Skeletal muscle cell (primary cell): ENCODE data around the gene SART1.
A peak's percentile ranks its signal among the peaks of the same experiment; 100 is the strongest.
"Not testable (repeated sequence)": the region's sequence is repeated elsewhere in the genome, so short reads cannot be mapped to it uniquely, and the experiment has no call there.

Experiments
- DNase-seq: peaks from one replicate; pipeline ENCODE4 v3.0.0-alpha.2; 2010; ENCODE audit warnings: low read depth
- H3K4me3 ChIP-seq: 2 replicates; pipeline ENCODE4 v1.5.1; 2011; ENCODE audit warnings: low read depth, mild to moderate bottlenecking, control low read depth, low read length, moderate library complexity

The SART1 gene

DNA sequence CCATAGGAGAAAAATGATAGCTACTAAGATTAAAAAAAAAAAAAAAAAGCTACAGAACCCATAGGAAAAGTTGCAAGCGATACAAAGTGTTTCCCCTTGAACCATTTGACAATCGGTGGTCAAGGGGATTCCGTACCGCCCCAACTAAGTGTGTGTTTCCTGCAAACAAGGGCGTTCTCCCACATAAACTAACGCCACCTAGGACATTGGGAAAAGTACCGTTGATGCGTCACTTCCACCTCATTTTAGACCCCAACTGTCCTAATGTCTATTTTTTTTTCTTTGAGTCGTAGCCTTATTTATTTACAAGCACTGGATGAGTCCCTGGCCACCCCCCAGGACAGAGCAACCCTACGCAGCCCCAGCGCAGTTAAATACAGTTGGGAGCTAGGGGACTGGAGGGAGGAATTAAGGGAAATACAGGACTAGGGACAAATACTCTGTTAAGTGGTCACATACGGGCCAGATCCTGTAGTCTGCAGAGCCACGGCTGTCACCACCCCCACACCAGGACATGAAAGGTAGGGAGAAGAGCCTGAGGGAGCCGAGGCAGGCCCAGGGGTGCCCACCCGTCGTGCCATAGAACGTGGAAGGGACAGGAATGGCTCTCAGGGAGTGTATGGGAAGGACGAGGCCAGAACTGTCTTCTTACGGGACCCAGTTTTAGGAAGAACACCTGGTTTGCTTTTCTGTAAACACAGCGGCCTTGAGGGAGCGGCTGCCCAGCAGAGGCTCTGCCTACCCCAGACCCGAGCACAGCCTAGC is 21.5 kb downstream of the SART1 start:
- no peak overlapping the region for H3K4me3 ChIP-seq
- DNase-seq: no peak

DNA sequence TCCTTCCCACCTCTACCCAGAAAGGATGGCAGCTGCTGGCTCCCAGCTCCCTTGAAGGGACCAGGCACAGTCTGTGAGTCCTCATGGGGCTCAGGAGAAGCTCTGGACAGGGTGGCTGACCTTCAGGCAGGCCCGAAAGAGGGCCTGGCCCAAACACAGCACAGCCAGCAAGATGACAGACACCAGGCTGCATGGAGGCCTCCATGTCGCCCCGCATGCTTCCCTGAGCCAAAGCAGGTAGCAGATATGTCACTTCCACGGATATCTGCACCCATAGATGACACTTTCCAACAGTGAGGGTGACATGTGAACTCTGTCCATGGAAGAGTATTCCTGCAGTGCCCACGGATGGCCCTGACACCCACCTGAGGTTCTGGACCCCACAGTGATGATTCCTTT is 22.1 kb downstream of the SART1 start:
- DNase-seq: no peak
- H3K4me3 ChIP-seq: no peak overlapping the region

DNA sequence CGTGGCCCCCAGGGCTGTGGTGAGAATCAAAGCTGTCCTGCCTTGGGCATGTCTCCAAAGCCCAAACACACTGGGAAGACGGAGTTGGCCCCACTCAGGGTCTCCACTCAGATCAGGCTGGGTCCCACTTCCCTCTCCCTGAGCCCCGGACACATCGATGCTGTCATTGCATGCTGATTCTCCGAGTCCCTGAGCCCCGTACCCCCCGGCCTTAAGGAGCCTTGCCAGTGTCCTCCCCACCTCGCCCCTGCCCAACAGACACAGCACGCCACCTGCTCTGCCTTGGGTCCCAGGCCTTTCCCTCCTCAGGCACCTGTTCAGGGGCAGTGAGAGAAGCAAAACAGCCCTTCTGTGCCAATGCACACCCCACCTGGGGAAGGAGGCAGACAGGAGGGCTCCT is 25.8 kb downstream of the SART1 start:
- H3K4me3 ChIP-seq: no peak overlapping the region
- no peak for DNase-seq

DNA sequence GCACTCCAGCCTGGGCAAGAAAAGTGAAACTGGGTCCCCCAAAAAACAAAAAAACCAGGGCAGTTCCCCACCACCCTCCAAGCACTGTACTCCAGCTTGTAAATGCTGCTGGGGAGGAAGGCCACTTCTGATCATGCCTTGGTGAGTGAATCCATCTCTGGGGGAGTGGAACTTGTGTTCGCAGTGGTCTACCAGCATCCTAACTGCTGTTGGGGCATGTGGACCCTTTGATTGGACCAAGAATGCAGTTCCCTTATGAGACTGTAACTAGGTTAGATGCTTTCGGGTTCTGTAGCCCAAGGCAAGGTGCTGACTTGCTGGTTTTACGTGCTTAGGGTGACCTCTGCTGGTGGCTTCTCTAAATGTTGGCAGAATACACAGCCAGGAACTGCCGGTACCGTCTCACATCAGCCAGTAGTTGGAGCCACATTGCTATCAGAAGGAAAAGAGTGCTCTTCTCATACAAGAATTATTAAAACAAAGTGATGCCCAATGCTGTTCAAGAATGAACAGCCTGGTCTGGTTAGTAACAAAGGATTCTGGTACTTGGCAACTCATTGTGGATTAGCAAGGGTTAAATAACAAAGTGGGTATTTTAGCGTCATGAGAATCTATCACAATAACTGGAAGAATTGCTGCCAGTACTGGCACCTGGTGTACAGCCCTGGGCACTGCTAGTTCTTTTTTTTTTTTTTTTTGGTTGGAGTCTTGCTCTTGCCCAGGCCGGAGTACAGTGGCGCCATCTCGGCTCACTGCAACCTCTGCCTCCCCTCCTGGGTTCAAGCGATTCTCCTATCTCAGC is 27.5 kb downstream of the SART1 start:
- no peak overlapping the region for H3K4me3 ChIP-seq
- peak; percentile 72 for DNase-seq

DNA sequence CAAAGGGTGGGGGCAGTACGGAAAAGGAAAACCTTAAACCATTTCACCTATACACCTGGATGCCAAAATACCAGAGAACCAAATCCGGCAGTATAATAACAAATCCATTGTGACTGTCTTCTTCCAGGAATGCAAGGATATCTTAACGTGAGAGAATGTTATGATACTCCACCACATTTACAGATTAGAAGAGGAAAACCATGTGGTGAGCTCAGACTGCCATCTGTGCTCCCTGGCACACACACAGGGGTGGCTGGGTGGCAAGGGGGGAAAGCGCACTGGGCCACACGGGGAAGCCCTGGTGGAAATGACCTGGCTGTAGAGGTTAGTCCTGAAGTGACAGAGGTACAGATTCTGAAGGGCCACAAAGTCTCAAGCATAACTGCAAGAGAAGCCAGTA is 30.5 kb downstream of the SART1 start:
- no peak overlapping the region for H3K4me3 ChIP-seq
- DNase-seq: no peak

DNA sequence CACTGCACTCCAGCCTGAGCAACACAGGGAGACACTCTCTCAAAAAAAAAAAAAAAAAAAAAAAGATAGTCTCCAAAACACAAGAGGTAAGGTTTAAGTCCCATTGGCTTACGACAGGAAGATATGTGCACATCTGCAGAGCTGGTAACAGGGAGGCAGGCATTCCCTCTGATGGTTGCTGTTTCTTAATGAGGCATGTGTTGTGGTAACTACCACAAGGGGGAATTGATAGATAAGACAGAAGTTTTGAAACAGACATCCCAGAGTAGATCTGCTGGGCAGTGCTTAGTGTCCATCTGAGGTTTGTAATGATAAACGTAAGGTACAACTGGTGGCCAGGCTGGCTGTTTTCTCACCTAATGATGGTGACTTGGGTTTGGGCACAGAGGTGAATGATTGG is 35.8 kb downstream of the SART1 start:
- DNase-seq: no peak
- no peak overlapping the region for H3K4me3 ChIP-seq

DNA sequence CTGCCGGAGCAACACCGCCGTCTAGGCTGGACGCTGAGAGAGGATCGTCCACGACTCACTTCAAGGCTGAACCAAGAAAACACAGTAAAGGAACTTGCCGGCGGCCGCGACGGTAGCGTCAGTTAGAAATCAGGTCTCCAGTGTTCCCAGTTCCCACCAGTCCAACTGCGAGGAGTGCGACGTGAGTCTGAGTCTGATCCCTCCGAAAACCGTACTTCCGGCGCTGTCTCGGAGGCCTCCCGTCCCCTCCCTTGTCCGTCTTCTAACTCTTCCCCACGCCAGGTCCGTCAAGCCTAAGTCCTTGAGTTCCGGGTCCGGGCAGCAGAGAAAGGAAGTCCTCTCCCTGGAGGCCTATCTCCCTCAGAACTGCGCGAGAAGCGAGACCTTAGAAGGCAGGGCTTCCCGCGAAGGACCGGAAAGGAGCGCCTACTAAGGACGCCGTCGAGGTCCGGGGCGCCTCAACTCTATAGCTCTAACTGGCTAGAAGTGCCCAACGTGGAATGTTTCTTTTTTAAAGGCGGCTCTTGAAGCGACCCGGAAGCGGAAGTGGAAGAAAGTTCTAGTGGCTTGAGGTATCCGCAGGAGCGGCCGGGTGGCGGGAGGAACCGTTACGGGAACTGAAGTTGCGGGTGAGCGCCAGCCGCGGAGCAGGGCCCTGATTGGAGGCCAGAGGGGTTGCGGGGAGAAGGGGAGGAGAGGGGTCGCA is 40.6 kb downstream of the SART1 start, which contains the start of the genes BANF1 and EIF1AD:
Gene BANF1 (plus strand): TSS at position 562 of the 706 bp plus-strand sequence. CDS start 748 bp downstream, outside the sequence.
Gene EIF1AD (minus strand): TSS at position 216 of the 706 bp plus-strand sequence. CDS start 1,768 bp downstream, outside the sequence.
- DNase-seq: peak; percentile 95
- peak within 1 kb of the TSS; percentile 83 for H3K4me3 ChIP-seq

DNA sequence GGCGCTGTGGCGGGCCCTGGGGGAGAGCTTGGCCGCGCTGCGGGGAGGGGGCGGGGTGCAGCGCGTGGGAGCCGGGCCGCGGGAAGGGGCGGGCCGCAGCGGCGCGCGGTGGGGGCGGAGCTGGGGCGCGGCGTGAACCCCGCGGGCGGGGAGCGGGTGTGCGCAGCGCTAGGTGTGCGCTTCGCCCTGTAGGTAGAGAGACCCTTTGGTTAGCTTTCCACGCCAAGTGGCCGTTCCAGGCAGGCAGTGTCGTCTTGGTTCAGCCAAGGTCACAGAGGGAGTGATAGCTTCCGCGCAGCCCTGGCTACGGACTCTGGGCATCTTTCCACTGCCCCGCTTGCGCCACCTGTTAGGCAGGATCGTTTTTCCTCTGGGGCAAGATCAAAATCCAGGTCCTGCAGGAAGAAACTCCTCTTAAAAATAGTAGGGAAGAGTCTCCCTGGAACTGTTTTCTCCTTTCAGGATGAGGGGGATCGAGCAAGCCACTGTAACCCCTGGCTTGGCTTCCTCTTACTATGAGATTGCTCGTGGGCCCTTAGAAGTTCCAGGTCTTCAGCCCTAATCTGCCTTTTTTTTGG is 41.2 kb downstream of the SART1 start:
- H3K4me3 ChIP-seq: peak overlapping the region; percentile 83
- no peak for DNase-seq

DNA sequence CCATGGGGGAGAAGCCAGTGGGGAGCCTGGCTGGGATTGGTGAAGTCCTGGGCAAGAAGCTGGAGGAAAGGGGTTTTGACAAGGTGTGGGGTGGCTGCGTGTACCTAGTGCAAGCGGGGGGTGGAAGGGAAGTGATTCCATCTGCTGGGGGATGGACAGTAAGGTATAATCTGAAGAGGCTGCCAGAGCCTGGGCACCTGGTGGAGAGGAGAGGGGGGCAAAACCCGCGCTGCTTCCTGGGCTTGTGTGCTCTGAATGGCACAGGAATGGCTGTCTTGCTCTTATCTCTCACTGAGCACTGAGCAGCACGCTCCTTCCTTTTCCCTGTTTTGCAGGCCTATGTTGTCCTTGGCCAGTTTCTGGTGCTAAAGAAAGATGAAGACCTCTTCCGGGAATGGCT is 41.8 kb downstream of the SART1 start:
- H3K4me3 ChIP-seq: peak overlapping the region; percentile 83
- no peak for DNase-seq

DNA sequence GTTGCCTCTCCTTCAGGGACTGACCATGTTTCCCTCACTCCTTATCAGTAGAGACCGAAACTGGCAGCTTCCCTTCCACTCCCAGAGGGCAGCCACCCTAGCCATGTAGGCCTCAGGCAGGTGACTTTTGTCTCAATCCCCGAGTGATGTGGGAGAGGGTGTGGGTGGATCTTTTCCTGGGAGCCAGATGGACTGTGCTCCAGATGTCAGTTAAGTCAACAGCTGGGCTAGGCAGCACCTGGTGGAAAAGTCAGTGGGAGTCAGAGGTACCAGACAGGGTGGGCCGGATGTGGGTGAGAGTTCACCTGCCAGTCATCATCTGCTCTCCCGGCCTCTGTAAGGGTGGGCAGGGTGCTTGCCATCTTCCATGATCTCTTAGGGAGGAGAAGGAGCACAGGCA is 42.7 kb downstream of the SART1 start:
- DNase-seq: no peak
- H3K4me3 ChIP-seq: no peak overlapping the region

DNA sequence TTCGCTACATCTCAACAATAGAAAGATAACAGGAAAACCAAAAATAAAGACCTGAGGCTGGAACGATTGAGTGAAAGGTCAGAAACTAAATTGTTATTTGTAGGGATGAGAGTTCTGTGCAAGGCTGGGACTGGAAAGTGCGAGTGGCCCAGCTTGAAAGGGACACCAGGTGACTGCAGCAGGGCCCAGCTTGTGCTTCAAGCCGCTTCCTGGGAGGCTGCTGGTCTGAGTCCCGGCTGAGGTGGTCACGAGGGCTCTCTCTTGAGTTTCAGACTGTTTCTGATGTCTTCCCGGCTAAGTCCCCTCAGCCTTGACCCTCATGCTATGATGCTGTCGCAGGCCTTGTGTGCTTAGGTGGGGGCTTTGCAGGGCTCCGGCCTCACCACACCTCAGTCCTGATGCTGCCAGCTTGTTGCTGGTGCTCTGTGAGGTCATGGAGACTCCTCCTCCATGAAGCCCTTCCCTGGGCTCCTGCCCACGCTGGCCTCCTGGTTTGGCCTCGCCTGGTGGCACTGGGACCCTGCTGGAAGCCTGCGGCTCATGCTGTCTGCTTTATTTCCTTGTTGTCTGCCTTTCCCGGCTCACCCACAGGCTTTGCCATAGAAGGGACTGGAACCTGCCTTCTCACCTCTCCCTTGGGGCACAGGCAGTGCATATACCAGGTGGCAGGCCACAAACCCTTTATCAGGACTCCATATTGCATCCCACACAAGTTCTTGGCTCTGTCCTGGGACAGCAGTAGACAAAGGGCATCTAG is 44.8 kb downstream of the SART1 start:
- H3K4me3 ChIP-seq: no peak overlapping the region
- no peak for DNase-seq

DNA sequence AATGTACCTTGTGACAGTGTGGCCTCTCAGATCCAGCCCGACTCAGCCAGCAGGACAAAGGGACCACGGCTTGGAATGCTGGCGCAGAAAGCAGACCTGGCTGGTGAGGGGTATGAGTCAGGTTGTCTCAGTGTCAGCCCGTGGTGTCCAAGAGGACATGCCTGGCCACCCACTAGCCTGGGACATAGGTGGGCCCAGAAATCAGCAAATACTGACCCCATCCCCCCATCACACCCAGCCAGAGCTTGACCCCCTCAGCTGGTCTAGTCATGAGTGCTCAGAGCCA is 45.3 kb downstream of the SART1 start:
- DNase-seq: no peak
- H3K4me3 ChIP-seq: no peak overlapping the region

DNA sequence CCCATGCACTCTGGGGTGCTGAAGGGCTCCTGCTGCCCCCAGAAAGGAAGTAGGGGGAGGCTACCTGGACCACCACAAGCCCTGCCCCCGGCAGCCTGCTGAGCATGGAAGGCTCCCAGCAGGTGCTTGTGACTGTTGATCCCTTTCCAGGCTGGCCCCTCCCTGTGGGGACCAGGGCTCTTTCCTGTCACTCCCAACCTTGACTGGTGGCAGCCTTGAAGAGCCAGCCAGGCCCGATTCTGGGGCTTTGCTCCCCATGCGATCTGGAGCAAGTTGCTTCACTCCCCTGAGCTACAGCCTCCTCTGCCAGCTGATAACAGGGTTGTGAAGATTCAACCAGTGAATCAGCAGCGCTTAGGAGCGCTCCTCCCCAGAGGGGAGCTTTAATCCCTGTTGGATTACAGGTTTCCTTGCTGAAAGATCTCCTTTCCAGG is 45.7 kb downstream of the SART1 start:
- no peak for DNase-seq
- no peak overlapping the region for H3K4me3 ChIP-seq

DNA sequence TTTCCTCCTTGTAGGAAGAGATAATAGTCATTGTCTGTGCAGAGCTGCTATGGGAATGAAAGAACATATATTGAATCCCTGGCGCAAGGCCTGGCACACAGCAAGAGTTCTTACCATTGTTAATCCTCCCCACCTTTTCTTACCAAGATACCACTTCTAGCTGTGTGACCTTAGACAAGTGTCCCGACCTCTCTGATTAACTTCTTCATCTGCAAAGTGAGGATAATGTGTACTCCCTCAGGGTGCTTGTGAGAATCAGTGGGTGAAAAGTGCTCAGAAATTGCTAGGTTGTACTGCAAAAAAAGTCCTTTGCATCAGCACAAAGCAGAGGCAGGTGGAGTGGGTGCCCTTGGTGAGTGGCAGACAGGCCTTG is 46.5 kb downstream of the SART1 start:
- H3K4me3 ChIP-seq: no peak overlapping the region
- DNase-seq: no peak

DNA sequence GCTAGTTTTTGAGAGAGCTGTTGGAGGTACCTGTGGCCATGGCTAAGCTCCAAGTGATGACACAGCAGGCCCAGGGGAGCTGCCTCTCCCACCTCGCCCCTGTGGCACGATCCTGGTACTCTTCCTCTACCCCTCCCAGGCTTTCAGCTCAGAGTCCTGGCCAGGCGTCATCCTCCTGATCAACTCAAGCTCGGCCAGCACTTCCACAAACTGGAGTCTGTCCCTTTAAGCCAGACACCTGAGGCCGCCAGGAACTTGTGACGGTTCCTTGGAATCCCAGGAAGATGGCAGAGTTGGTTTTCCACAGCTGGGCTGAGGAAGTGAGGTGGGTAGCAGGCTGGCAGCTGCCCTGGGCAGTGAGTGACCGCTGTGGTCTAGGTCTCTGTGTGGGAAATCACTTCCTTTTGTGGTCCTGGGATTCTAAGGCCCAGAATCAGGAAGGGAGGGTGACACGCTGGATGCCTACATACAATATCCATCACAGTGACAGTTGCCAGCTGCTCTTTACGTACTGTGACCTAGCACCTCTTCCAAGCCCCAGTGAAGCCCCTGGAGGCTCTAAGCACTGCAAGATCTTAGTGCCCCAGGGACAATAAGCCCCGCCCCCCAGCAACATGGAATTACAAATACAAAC is 47.1 kb downstream of the SART1 start:
- DNase-seq: no peak
- no peak overlapping the region for H3K4me3 ChIP-seq

DNA sequence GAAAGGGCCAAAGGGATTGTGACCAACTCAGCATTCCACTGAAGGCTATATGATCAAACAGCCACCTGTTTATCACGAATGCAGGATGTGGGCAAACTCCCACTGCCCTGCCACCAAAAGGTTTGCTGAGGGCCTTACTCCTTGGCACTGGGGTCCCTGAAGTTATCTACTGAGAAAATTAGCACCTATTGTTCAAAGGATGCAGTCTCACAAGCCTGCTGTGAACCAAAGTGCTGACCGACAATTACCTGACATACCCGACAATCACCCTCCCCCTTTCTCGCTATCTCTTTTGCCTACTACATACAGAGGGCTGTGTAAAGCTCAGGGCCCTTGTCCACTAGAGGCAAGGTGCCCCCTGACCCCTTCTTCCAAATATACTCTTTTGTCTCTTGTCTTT is 48.5 kb downstream of the SART1 start:
- DNase-seq, H3K4me3 ChIP-seq: not testable (repeated sequence)

DNA sequence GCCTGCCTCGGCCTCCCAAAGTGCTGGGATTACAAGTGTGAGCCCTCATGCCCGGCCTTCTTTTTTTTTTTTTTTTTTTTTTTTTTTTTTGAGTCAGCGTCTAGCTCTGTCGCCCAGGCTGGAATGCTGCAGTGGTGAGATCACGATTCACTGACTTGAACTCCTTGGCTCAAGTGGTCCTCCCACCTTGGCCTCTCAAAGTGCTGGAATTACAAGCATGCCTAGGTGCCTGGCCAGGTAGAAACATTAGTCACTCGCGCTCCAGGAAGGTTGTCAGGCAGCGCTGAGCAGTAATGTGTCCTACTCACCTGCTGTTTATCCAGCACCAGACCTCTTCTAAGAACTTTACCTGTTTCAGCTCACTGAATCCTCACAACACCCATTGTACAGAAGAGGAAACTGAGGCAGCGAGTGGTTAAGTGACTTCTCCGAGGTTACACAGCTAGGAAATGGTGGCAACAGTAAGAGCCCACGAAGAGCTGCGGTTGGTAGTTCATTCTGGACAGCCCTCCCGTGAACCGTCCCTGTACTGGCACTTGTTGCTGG is 49.8 kb downstream of the SART1 start:
- no peak overlapping the region for H3K4me3 ChIP-seq
- DNase-seq: no peak

DNA sequence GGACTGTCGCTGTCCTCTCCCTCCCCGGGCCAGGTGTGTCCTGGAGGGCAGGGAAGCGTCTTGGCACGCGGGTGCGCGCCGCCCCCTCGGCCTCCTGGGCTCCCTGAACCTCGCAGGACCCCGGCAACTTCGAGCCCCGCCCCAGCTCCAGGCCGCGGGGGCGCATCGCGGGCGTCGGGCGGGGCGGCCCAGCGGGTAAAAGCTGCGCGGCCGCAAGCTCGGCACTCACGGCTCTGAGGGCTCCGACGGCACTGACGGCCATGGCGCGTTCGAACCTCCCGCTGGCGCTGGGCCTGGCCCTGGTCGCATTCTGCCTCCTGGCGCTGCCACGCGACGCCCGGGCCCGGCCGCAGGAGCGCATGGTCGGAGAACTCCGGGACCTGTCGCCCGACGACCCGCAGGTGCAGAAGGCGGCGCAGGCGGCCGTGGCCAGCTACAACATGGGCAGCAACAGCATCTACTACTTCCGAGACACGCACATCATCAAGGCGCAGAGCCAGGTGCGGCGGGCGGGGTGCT is 50.3 kb downstream of the SART1 start, which contains the start of gene CST6:
Gene CST6 (plus strand): TSS at position 224 of the 519 bp plus-strand sequence. CDS start 37 bp downstream, at position 261.
- no peak within 1 kb of the TSS for H3K4me3 ChIP-seq
- DNase-seq: no peak
